CD8-positive, alpha-beta memory T cell (primary cell): Measurements from ENCODE around the gene OR4E2. TPM values are rescaled to one million over a fixed set of nuclear protein-coding genes. Genes with fewer than 3 reads are reported as not detected.

ENCODE experiments used
- polyA plus RNA-seq: library from polyadenylated mRNA; unstranded; fragments of 300-500 nt; fragmentation: Illumina TruSeq; gene quantifications from one replicate; pipeline ENCODE4 v1.2.3, GENCODE V29; 2021
- total RNA-seq, 2 experiments: library from RNA; stranded (reverse); gene quantifications; one replicate each; pipeline ENCODE4 v1.2.3, GENCODE V29; 2021

Gene OR4E2
- total and polyA plus RNA-seq, 3 experiments from 2014 or later: not detected

Other genes starting within 250 kb of the OR4E2 start
- gene CHD8, start 197.7 kb upstream of the OR4E2 start, total RNA-seq: 10 to 100 TPM; 90.0 to 96.1 TPM
- 33.6 TPM for gene CHD8, start 197.7 kb upstream of the OR4E2 start, polyA plus RNA-seq
- 10 to 100 TPM; 25.5 to 25.7 TPM for gene RAB2B, start 176.9 kb upstream of the OR4E2 start, total RNA-seq
- 14.4 TPM for gene RAB2B, start 176.9 kb upstream of the OR4E2 start, polyA plus RNA-seq
- 10 to 100 TPM; 82.7 to 83.0 TPM for gene TOX4, start 176.6 kb upstream of the OR4E2 start, total RNA-seq
- gene TOX4, start 176.6 kb upstream of the OR4E2 start, polyA plus RNA-seq: 93.3 TPM
- 10 to 100 TPM; 54.1 to 58.9 TPM for gene METTL3, start 142.5 kb upstream of the OR4E2 start, total RNA-seq
- 27.4 TPM for gene METTL3, start 142.5 kb upstream of the OR4E2 start, polyA plus RNA-seq
- gene SALL2, start 127.5 kb upstream of the OR4E2 start, total RNA-seq: 1 to 10 TPM; 2.0 to 2.6 TPM
- gene SALL2, start 127.5 kb upstream of the OR4E2 start, polyA plus RNA-seq: 1.4 TPM
- not detected for gene OR10G3, start 73.8 kb upstream of the OR4E2 start, total RNA-seq
- not detected for gene OR10G3, start 73.8 kb upstream of the OR4E2 start, polyA plus RNA-seq
- not detected for gene OR10G2, start 18.9 kb upstream of the OR4E2 start, total RNA-seq
- 0.20 TPM for gene OR10G2, start 18.9 kb upstream of the OR4E2 start, polyA plus RNA-seq
- not detected for gene OR4E1, start 20.0 kb downstream of the OR4E2 start, total RNA-seq
- gene OR4E1, start 20.0 kb downstream of the OR4E2 start, polyA plus RNA-seq: not detected